HepG2 (cell line): Measurements from ENCODE around the gene RING1. TPM values are rescaled to one million over a fixed set of nuclear protein-coding genes. Genes with fewer than 3 reads are reported as not detected.

Experiments
- DNMT3B ChIP-seq: conservative IDR thresholded peaks from 2 replicates; pipeline ENCODE4 v1.6.1; 2016; ENCODE audit warnings: missing biosample characterization, control low read depth
- GATAD2A ChIP-seq: IDR thresholded peaks from 2 replicates; pipeline ENCODE4 v1.6.1; 2016
- HNF4G ChIP-seq, 2 experiments: sonication (generic) in 1 of 2; formaldehyde crosslinking in 1 of 2; IDR thresholded peaks; 2 replicates each; pipeline versions ENCODE4 v1.4.0 to v1.6.1; 2011 to 2020; ENCODE audit warnings: borderline replicate concordance in 2 of 2, low read depth in 2 of 2, mild to moderate bottlenecking in 2 of 2, low read length in 1 of 2, missing genetic modification reagents in 1 of 2, moderate library complexity in 1 of 2
- HNRNPK ChIP-seq: fragments of 200-400 bp; formaldehyde crosslinking; IDR thresholded peaks from 2 replicates; pipeline ENCODE4 v1.6.1; 2018; ENCODE audit warnings: low read length, low read depth, moderate library complexity, mild to moderate bottlenecking; ENCODE audit not compliant: poor library complexity, severe bottlenecking
- HOXD1 ChIP-seq: sonication (generic); formaldehyde crosslinking; IDR thresholded peaks from 2 replicates; pipeline ENCODE4 v1.5.0; 2020; ENCODE audit warnings: missing genetic modification reagents
- KAT7 ChIP-seq: IDR thresholded peaks from 2 replicates; pipeline ENCODE4 v1.6.1; 2018; ENCODE audit warnings: borderline replicate concordance, missing compliant biosample characterization
- MED1 ChIP-seq: sonication (generic); formaldehyde crosslinking; IDR thresholded peaks from 2 replicates; pipeline ENCODE4 v1.4.0; 2020; ENCODE audit warnings: missing genetic modification reagents
- MEF2D ChIP-seq: sonication (generic); formaldehyde crosslinking; IDR thresholded peaks from 2 replicates; pipeline ENCODE4 v1.5.1; 2020; ENCODE audit warnings: mild to moderate bottlenecking, missing genetic modification reagents
- NFRKB ChIP-seq: fragments of 450-650 bp; IDR thresholded peaks from 2 replicates; pipeline ENCODE4 v1.6.1; 2017
- PLRG1 ChIP-seq: fragments of 450-650 bp; conservative IDR thresholded peaks from 2 replicates; pipeline ENCODE4 v1.6.1; 2016
- TCF7 ChIP-seq: sonication (generic); IDR thresholded peaks from 2 replicates; pipeline ENCODE4 v1.6.1; 2016; ENCODE audit warnings: antibody characterized with exemption, low read depth
- ZBTB21 ChIP-seq: sonication (generic); formaldehyde crosslinking; IDR thresholded peaks from 2 replicates; pipeline ENCODE4 v1.4.0; 2020; ENCODE audit warnings: missing genetic modification reagents
- ZNF234 ChIP-seq: sonication (generic); formaldehyde crosslinking; conservative IDR thresholded peaks from 2 replicates; pipeline ENCODE4 v1.5.1; 2020; ENCODE audit warnings: mild to moderate bottlenecking, missing genetic modification reagents
- ZNF367 ChIP-seq: sonication (generic); formaldehyde crosslinking; IDR thresholded peaks from 2 replicates; pipeline ENCODE4 v1.4.0; 2020; ENCODE audit warnings: missing genetic modification reagents, borderline replicate concordance
- polyA plus RNA-seq, 8 experiments: library from polyadenylated mRNA; depleted of rRNA in 3 of 8; stranded (reverse) in 7 of 8; unstranded in 1 of 8; fragments of >200 nt; fragmentation: Illumina TruSeq in 4 of 8; extraction: Trizol in 4 of 8; gene quantifications; 2 replicates each; pipeline versions ENCODE4 v1.2.1 to v1.2.3, GENCODE V29; 2011 to 2016; ENCODE audit warnings: low read depth in 4 of 8, missing spikeins in 1 of 8, mixed read lengths in 1 of 8; ENCODE audit not compliant: insufficient read depth in 1 of 8
- total RNA-seq, 5 experiments: library from RNA; depleted of rRNA; stranded (reverse); fragments of >200 nt; fragmentation: Illumina TruSeq; extraction: Trizol; gene quantifications; 2 replicates each; pipeline ENCODE4 v1.2.3, GENCODE V29; 2016; ENCODE audit warnings: low read depth in 1 of 5
- TF ChIP-seq, protein P1 (sequence below): sonication (generic); formaldehyde crosslinking; IDR thresholded peaks from 2 replicates; pipeline ENCODE4 v1.4.0; 2020; ENCODE audit warnings: missing genetic modification reagents
- TF ChIP-seq, protein P2 (sequence below): IDR thresholded peaks from 2 replicates; pipeline ENCODE4 v1.6.1; 2016; ENCODE audit warnings: low read depth, borderline replicate concordance
- TF ChIP-seq, protein P3 (sequence below): IDR thresholded peaks from 2 replicates; pipeline ENCODE4 v1.6.1; 2018; ENCODE audit warnings: missing genetic modification reagents, mild to moderate bottlenecking, missing compliant biosample characterization
- TF ChIP-seq, protein P4 (sequence below), 2 experiments: sonication (generic) in 1 of 2; formaldehyde crosslinking in 1 of 2; IDR thresholded peaks; 2 replicates each; pipeline versions ENCODE4 v1.4.0 to v1.6.1; 2018 to 2020; ENCODE audit warnings: missing genetic modification reagents in 2 of 2, borderline replicate concordance in 1 of 2, low read depth in 1 of 2, mild to moderate bottlenecking in 1 of 2, missing biosample characterization in 1 of 2
- TF ChIP-seq, protein P5 (sequence below): sonication (generic); formaldehyde crosslinking; IDR thresholded peaks from 2 replicates; pipeline ENCODE4 v1.5.0; 2020; ENCODE audit warnings: mild to moderate bottlenecking, low read depth, missing genetic modification reagents, borderline replicate concordance

Gene RING1
- total and polyA plus RNA-seq, 2 of the 13 experiments (the other 11 are each of a cell fraction or from before 2014, with no cell fraction given), result 23.9 to 33.6 TPM

DNA sequence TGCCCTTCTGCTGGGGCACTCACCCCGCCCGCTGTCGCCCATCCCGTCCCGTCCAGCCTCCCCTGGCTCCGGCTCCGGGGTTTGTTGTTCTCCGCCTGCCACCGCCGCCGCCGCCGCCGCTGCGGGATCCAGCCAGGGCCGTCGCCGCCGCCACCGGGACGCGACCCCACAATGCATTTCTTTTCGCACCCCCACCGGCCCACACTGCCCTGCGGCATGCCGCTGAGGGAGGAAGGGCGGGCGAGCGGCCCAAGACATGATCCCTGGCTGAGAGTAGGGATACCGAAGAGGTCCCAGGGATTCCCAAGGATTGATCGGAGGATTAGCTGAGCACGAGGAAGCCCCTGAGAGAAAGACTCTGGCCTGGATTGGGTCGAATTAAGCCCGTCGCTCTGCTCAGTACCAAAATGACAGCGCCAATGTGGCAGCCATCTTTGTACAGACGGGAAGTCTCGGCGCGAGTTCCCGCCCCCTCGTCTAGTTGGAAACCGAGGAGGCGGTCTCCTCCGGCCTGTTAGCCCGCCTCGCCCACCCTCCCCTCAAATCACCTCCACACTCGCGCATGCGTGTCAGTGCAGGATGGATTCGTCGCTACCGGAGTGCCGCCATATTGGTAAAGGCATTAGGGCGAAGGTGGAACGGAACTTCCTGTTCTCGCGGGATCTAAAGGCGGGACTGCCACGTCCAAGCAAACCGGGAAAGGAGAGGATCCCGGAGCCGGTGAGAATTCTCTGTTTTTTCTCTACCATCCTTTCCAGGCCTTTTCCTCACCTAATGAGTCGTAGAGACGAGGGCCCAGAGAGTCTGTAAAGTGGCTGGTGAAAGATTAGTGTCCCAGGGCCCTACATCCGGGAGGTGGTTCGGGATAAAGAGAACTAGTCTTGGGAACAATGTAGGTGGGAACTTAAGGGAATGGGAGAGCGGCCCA, 7.8 kb upstream of the RING1 start, which contains the start of the genes RXRB and SLC39A7 (continued):
- TF ChIP-seq, protein P1, sequence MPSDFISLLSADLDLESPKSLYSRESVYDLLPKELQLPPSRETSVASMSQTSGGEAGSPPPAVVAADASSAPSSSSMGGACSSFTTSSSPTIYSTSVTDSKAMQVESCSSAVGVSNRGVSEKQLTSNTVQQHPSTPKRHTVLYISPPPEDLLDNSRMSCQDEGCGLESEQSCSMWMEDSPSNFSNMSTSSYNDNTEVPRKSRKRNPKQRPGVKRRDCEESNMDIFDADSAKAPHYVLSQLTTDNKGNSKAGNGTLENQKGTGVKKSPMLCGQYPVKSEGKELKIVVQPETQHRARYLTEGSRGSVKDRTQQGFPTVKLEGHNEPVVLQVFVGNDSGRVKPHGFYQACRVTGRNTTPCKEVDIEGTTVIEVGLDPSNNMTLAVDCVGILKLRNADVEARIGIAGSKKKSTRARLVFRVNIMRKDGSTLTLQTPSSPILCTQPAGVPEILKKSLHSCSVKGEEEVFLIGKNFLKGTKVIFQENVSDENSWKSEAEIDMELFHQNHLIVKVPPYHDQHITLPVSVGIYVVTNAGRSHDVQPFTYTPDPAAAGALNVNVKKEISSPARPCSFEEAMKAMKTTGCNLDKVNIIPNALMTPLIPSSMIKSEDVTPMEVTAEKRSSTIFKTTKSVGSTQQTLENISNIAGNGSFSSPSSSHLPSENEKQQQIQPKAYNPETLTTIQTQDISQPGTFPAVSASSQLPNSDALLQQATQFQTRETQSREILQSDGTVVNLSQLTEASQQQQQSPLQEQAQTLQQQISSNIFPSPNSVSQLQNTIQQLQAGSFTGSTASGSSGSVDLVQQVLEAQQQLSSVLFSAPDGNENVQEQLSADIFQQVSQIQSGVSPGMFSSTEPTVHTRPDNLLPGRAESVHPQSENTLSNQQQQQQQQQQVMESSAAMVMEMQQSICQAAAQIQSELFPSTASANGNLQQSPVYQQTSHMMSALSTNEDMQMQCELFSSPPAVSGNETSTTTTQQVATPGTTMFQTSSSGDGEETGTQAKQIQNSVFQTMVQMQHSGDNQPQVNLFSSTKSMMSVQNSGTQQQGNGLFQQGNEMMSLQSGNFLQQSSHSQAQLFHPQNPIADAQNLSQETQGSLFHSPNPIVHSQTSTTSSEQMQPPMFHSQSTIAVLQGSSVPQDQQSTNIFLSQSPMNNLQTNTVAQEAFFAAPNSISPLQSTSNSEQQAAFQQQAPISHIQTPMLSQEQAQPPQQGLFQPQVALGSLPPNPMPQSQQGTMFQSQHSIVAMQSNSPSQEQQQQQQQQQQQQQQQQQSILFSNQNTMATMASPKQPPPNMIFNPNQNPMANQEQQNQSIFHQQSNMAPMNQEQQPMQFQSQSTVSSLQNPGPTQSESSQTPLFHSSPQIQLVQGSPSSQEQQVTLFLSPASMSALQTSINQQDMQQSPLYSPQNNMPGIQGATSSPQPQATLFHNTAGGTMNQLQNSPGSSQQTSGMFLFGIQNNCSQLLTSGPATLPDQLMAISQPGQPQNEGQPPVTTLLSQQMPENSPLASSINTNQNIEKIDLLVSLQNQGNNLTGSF, result 0 out of 2 replicates have a peak, but pooled peaks have one; percentile 3
- peak; percentile 69 for TF ChIP-seq MED1
- TF ChIP-seq, protein P2, sequence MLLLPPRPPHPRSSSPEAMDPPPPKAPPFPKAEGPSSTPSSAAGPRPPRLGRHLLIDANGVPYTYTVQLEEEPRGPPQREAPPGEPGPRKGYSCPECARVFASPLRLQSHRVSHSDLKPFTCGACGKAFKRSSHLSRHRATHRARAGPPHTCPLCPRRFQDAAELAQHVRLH (CRISPR knock-in tag), result peak; percentile 14
- TF ChIP-seq GATAD2A (CRISPR knock-in tag), result peak; percentile 63; the same call in 1 of the 2 replicates
- TF ChIP-seq ZNF234 (CRISPR knock-in tag), result no peak; the same call in 1 of the 2 replicates
- peak; percentile 87 for TF ChIP-seq NFRKB
- TF ChIP-seq HOXD1 (CRISPR knock-in tag), result peak; percentile 96
- no peak for TF ChIP-seq PLRG1
- TF ChIP-seq HNF4G (IDR thresholded peaks at IDR 0.05; ENCODE audit: borderline replicate concordance, low read depth, low read length), result peak; percentile 10; the same call in 1 of the 2 replicates
- 0 out of 2 replicates have a peak, but pooled peaks have one; percentile 54 for TF ChIP-seq HNF4G (CRISPR knock-in tag; IDR thresholded peaks at IDR 0.05; ENCODE audit: borderline replicate concordance, low read depth)
- TF ChIP-seq, protein P3, sequence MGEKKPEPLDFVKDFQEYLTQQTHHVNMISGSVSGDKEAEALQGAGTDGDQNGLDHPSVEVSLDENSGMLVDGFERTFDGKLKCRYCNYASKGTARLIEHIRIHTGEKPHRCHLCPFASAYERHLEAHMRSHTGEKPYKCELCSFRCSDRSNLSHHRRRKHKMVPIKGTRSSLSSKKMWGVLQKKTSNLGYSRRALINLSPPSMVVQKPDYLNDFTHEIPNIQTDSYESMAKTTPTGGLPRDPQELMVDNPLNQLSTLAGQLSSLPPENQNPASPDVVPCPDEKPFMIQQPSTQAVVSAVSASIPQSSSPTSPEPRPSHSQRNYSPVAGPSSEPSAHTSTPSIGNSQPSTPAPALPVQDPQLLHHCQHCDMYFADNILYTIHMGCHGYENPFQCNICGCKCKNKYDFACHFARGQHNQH, result peak; percentile 89
- peak; percentile 91 for TF ChIP-seq HNRNPK
- TF ChIP-seq MEF2D (CRISPR knock-in tag), result peak; percentile 25; the same call in 1 of the 2 replicates
- no peak; the same call in 1 of the 2 replicates for TF ChIP-seq TCF7
- TF ChIP-seq, protein P4, sequence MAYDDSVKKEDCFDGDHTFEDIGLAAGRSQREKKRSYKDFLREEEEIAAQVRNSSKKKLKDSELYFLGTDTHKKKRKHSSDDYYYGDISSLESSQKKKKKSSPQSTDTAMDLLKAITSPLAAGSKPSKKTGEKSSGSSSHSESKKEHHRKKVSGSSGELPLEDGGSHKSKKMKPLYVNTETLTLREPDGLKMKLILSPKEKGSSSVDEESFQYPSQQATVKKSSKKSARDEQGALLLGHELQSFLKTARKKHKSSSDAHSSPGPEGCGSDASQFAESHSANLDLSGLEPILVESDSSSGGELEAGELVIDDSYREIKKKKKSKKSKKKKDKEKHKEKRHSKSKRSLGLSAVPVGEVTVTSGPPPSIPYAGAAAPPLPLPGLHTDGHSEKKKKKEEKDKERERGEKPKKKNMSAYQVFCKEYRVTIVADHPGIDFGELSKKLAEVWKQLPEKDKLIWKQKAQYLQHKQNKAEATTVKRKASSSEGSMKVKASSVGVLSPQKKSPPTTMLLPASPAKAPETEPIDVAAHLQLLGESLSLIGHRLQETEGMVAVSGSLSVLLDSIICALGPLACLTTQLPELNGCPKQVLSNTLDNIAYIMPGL (CRISPR knock-in tag; IDR thresholded peaks at IDR 0.05; ENCODE audit: borderline replicate concordance in 1 of 2, low read depth in 1 of 2), result peak; percentile 64 to 81
- TF ChIP-seq ZBTB21 (CRISPR knock-in tag), result no peak; the same call in 1 of the 2 replicates
- TF ChIP-seq ZNF367 (CRISPR knock-in tag), result peak; percentile 62; the same call in 1 of the 2 replicates
- 0 out of 2 replicates have a peak, but pooled peaks have one; percentile 34 for TF ChIP-seq DNMT3B (CRISPR knock-in tag)
- TF ChIP-seq, protein P5, sequence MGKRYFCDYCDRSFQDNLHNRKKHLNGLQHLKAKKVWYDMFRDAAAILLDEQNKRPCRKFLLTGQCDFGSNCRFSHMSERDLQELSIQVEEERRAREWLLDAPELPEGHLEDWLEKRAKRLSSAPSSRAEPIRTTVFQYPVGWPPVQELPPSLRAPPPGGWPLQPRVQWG (CRISPR knock-in tag), result no peak
- peak; percentile 70 for TF ChIP-seq KAT7 (CRISPR knock-in tag)
